22Rv1 (cell line): ENCODE results near the gene MRAP.

Source experiments
- ZFX ChIP-seq: fragments of 450-650 bp; IDR thresholded peaks from 2 replicates; pipeline ENCODE4 v1.6.1; 2017; ENCODE audit warnings: antibody characterized with exemption, borderline replicate concordance
- TF ChIP-seq, protein P1 (sequence below): fragments of 450-650 bp; IDR thresholded peaks from 2 replicates; pipeline ENCODE4 v1.5.1; 2017; ENCODE audit warnings: mild to moderate bottlenecking

DNA sequence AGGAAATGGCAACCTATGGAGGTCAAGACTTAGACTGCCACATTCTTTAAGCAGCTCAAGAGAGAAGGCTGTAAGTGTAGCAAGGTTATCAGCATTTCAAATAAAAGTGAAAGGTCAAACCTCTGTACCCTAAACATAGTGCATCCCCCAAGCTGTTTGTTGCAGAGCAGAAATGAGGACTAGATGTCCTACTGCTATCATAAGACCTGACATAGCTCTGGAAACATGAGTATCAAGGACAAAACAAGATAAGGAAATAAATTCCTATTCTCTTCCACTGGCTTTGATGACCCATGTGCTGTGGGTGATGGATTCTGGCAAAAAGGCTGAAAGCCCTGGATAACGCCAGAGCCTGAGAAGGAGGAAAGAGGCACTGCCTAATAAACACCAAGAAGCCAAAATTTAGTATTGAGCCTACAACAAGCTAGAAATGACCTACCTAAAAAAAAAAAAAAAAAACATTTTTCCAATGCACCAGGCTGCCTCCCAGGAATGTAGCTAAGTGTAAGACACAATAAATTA, 58.3 kb downstream of the MRAP start:
- TF ChIP-seq, protein P1, sequence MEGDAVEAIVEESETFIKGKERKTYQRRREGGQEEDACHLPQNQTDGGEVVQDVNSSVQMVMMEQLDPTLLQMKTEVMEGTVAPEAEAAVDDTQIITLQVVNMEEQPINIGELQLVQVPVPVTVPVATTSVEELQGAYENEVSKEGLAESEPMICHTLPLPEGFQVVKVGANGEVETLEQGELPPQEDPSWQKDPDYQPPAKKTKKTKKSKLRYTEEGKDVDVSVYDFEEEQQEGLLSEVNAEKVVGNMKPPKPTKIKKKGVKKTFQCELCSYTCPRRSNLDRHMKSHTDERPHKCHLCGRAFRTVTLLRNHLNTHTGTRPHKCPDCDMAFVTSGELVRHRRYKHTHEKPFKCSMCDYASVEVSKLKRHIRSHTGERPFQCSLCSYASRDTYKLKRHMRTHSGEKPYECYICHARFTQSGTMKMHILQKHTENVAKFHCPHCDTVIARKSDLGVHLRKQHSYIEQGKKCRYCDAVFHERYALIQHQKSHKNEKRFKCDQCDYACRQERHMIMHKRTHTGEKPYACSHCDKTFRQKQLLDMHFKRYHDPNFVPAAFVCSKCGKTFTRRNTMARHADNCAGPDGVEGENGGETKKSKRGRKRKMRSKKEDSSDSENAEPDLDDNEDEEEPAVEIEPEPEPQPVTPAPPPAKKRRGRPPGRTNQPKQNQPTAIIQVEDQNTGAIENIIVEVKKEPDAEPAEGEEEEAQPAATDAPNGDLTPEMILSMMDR, result no peak
- TF ChIP-seq ZFX, result no peak
